H9 (cell line): ENCODE data around the gene ARMH3. TPM values are rescaled to one million over a fixed set of nuclear protein-coding genes. Genes with fewer than 3 reads are reported as not detected.
"Not testable (repeated sequence)": the region's sequence is repeated elsewhere in the genome, so short reads cannot be mapped to it uniquely, and the experiment has no call there.

Source experiments
- DNase-seq: peaks from one replicate; pipeline ENCODE4 v3.0.0-alpha.2; 2017
- H2AFZ ChIP-seq: one replicate; pipeline ENCODE4 v1.6.1; 2013; ENCODE audit warnings: mild to moderate bottlenecking, low read length, control low read depth, moderate library complexity
- H2AK5ac ChIP-seq: 2 replicates; pipeline ENCODE4 v1.6.1; 2013; ENCODE audit warnings: low read length, control low read depth, mixed read lengths; ENCODE audit not compliant: insufficient read length
- H2BK120ac ChIP-seq: one replicate; pipeline ENCODE4 v1.6.1; 2013; ENCODE audit warnings: low read depth, mild to moderate bottlenecking, low read length, control low read depth, inconsistent platforms; ENCODE audit not compliant: poor library complexity, severe bottlenecking
- H2BK12ac ChIP-seq: 2 replicates; pipeline ENCODE4 v1.6.1; 2013; ENCODE audit warnings: low read length, control low read depth, mixed read lengths, low read depth; ENCODE audit not compliant: insufficient read length
- H2BK15ac ChIP-seq: 2 replicates; pipeline ENCODE4 v1.6.1; 2013; ENCODE audit warnings: low read depth, low read length, control low read depth
- H2BK20ac ChIP-seq: one replicate; pipeline ENCODE4 v1.6.1; 2013; ENCODE audit warnings: low read depth, mild to moderate bottlenecking, low read length, control low read depth, inconsistent platforms; ENCODE audit not compliant: poor library complexity, severe bottlenecking
- H2BK5ac ChIP-seq: 2 replicates; pipeline ENCODE4 v1.6.1; 2013; ENCODE audit warnings: low read length, control low read depth, mixed read lengths; ENCODE audit not compliant: insufficient read length
- H3K14ac ChIP-seq: 2 replicates; pipeline ENCODE4 v1.6.1; 2013; ENCODE audit warnings: low read length, control low read depth; ENCODE audit not compliant: insufficient read depth
- H3K18ac ChIP-seq: 2 replicates; pipeline ENCODE4 v1.6.1; 2013; ENCODE audit warnings: low read depth, mild to moderate bottlenecking, mixed read lengths, low read length, control low read depth; ENCODE audit not compliant: insufficient read length
- H3K23ac ChIP-seq: 2 replicates; pipeline ENCODE4 v1.6.1; 2013; ENCODE audit warnings: low read length, control low read depth, mixed read lengths, low read depth; ENCODE audit not compliant: insufficient read length
- H3K23me2 ChIP-seq: 2 replicates; pipeline ENCODE4 v1.6.1; 2013; ENCODE audit warnings: low read depth, mild to moderate bottlenecking, mixed read lengths, low read length, control low read depth; ENCODE audit not compliant: insufficient read length, poor library complexity, severe bottlenecking
- H3K27ac ChIP-seq: 2 replicates; pipeline ENCODE4 v1.5.1; 2013; ENCODE audit warnings: low read length, control low read depth, mixed read lengths, low read depth; ENCODE audit not compliant: insufficient read length
- H3K27me3 ChIP-seq: 2 replicates; pipeline ENCODE4 v1.6.1; 2013; ENCODE audit warnings: low read length, control low read depth, inconsistent platforms; ENCODE audit not compliant: insufficient read depth
- H3K4ac ChIP-seq: 2 replicates; pipeline ENCODE4 v1.6.1; 2013; ENCODE audit warnings: low read depth, mild to moderate bottlenecking, control low read depth, inconsistent platforms, low read length, moderate library complexity
- H3K4me1 ChIP-seq: 2 replicates; pipeline ENCODE4 v1.6.1; 2013; ENCODE audit warnings: low read length, control low read depth, inconsistent platforms; ENCODE audit not compliant: insufficient read depth
- H3K4me2 ChIP-seq: 2 replicates; pipeline ENCODE4 v1.6.1; 2013; ENCODE audit warnings: low read length, control low read depth, mixed read lengths; ENCODE audit not compliant: insufficient read length, insufficient read depth
- H3K56ac ChIP-seq: 2 replicates; pipeline ENCODE4 v1.6.1; 2013; ENCODE audit warnings: low read depth, mild to moderate bottlenecking, mixed read lengths, low read length, control low read depth; ENCODE audit not compliant: insufficient read length
- H3K79me1 ChIP-seq: 2 replicates; pipeline ENCODE4 v1.6.1; 2013; ENCODE audit warnings: low read depth, mild to moderate bottlenecking, moderate library complexity, low read length, control low read depth, inconsistent platforms; ENCODE audit not compliant: insufficient read depth, poor library complexity, severe bottlenecking
- H3K79me2 ChIP-seq: 2 replicates; pipeline ENCODE4 v1.6.1; 2013; ENCODE audit warnings: low read length, control low read depth, inconsistent platforms; ENCODE audit not compliant: insufficient read depth
- H3K9ac ChIP-seq: 2 replicates; pipeline ENCODE4 v1.6.1; 2013; ENCODE audit warnings: low read length, control low read depth, mixed read lengths; ENCODE audit not compliant: insufficient read length; ENCODE audit errors: extremely low read depth
- H3K9me3 ChIP-seq: one replicate; pipeline ENCODE4 v1.6.1; 2013; ENCODE audit warnings: low read depth, low read length, inconsistent platforms; ENCODE audit not compliant: control insufficient read depth
- H3T11ph ChIP-seq: one replicate; pipeline ENCODE4 v1.6.1; 2013; ENCODE audit warnings: mild to moderate bottlenecking, low read length, control low read depth, inconsistent platforms
- H4K20me1 ChIP-seq: one replicate; pipeline ENCODE4 v1.6.1; 2013; ENCODE audit not compliant: control insufficient read depth, insufficient read length, insufficient read depth
- H4K5ac ChIP-seq: 2 replicates; pipeline ENCODE4 v1.6.1; 2013; ENCODE audit warnings: low read depth, mild to moderate bottlenecking, mixed read lengths, low read length, control low read depth; ENCODE audit not compliant: insufficient read length
- H4K8ac ChIP-seq: replicated peaks from 2 replicates; pipeline ENCODE4 v1.6.1; 2013; ENCODE audit warnings: low read length, control low read depth, mixed read lengths, low read depth; ENCODE audit not compliant: insufficient read length
- H4K91ac ChIP-seq: 2 replicates; pipeline ENCODE4 v1.6.1; 2013; ENCODE audit warnings: low read depth, mild to moderate bottlenecking, moderate library complexity, mixed read lengths, low read length, control low read depth; ENCODE audit not compliant: insufficient read length
- H3K27ac Mint-ChIP-seq, 3 experiments: 2 replicates in 2 of 3; 3 replicates in 1 of 3; pipeline ENCODE4 v1.8.0; 2020 to 2021; ENCODE audit warnings: mixed read lengths in 3 of 3, mild to moderate bottlenecking in 1 of 3, moderate library complexity in 1 of 3
- H3K27me3 Mint-ChIP-seq: 2 replicates; pipeline ENCODE4 v1.8.0; 2021; ENCODE audit warnings: low read depth, mild to moderate bottlenecking, moderate library complexity, mixed read lengths
- H3K36me3 Mint-ChIP-seq, 3 experiments: 2 replicates in 2 of 3; 3 replicates in 1 of 3; pipeline ENCODE4 v1.8.0; 2020 to 2021; ENCODE audit warnings: low read depth in 3 of 3, mixed read lengths in 3 of 3; ENCODE audit not compliant: insufficient read depth in 1 of 3
- H3K4me1 Mint-ChIP-seq, 2 experiments: 2 replicates each; pipeline ENCODE4 v1.8.0; 2020; ENCODE audit warnings: mixed read lengths in 2 of 2
- H3K4me3 Mint-ChIP-seq, 2 experiments: 2 replicates in 1 of 2; 3 replicates in 1 of 2; pipeline ENCODE4 v1.8.0; 2020 to 2021; ENCODE audit warnings: mild to moderate bottlenecking in 2 of 2, mixed read lengths in 2 of 2, moderate library complexity in 1 of 2
- H3K9me3 Mint-ChIP-seq, 2 experiments: 2 replicates in 1 of 2; 3 replicates in 1 of 2; pipeline ENCODE4 v1.8.0; 2020; ENCODE audit warnings: mild to moderate bottlenecking in 2 of 2, mixed read lengths in 2 of 2, moderate library complexity in 1 of 2
- CTCF ChIP-seq: fragments of 200-600 bp; sonication (generic); conservative IDR thresholded peaks from 3 replicates; pipeline ENCODE4 v1.8.0; 2021; ENCODE audit warnings: antibody characterized with exemption, mild to moderate bottlenecking
- WGBS: extraction: QIAGEN DNeasy Blood & Tissue Kit; methylation state at CpG from one replicate; pipeline ENCODE4 v1.1.7; 2013; ENCODE audit warnings: missing lambda C conversion rate, low lambda C conversion rate, mixed read lengths; ENCODE audit not compliant: insufficient read length; ENCODE audit errors: extremely low coverage; 5-methylcytosine and 5-hydroxymethylcytosine counted together
- total RNA-seq: library from RNA; stranded (reverse); gene quantifications from 2 replicates; pipeline ENCODE4 v1.2.1, GENCODE V29; 2021

Gene ARMH3
- total RNA-seq, 1 experiment from 2014 or later, result 20.4 TPM

- Histone ChIP-seq H3T11ph (no peak overlapping the region), H3K27ac (no peak overlapping the region), H3K4me2 (no peak overlapping the region), H2AFZ (no peak overlapping the region), H3K9me3 (no peaks in the 10 kb centered on the region), H4K20me1 (no peaks in the 10 kb centered on the region), H3K79me2 (no peaks in the 10 kb centered on the region), H2BK12ac (no peak overlapping the region), H3K18ac (no peak overlapping the region), H2BK20ac (no peak overlapping the region), H2AK5ac (no peak overlapping the region), H2BK15ac (no peak overlapping the region), H3K4ac (no peak overlapping the region), H3K27me3 (no peaks in the 10 kb centered on the region), H3K9ac (no peak overlapping the region), H3K79me1 (no peaks in the 10 kb centered on the region), H3K14ac (no peak overlapping the region), H3K23me2 (no peaks in the 10 kb centered on the region), H3K23ac (no peak overlapping the region), H2BK120ac (no peak overlapping the region), H4K5ac (no peak overlapping the region), H4K91ac (no peak overlapping the region), H3K4me1 (no peaks in the 10 kb centered on the region), H4K8ac (no peak overlapping the region), H2BK5ac (no peak overlapping the region), H3K56ac (no peak overlapping the region)
- H3K9me3 Mint-ChIP-seq, result no peaks in the 10 kb centered on the region
- DNase-seq, result no peak
- no peaks in the 10 kb centered on the region for H3K27me3 Mint-ChIP-seq
- H3K27ac Mint-ChIP-seq, result no peak overlapping the region
- no peak overlapping the region for H3K4me3 Mint-ChIP-seq
- no peak for TF ChIP-seq CTCF
- no peaks in the 10 kb centered on the region for H3K4me1 Mint-ChIP-seq
- no CpG with 5 or more reads among the region's 3 CpGs for WGBS
- H3K36me3 Mint-ChIP-seq, result peaks cover 10 to 57% (median 35%) of the 10 kb centered on the region in 3 experiments; a peak in 5 of 7 replicates
Observed at GRCh38 chr10:101986624-101986971, 69.4 kb downstream of the ARMH3 start.

GRCh38 chr10:101980677-101981076, 75.3 kb downstream of the ARMH3 start:
- H3K4me3 Mint-ChIP-seq, H2AFZ ChIP-seq, H3K4me1 Mint-ChIP-seq, H2AK5ac ChIP-seq, H4K20me1 ChIP-seq, H4K91ac ChIP-seq, H3K9me3 Mint-ChIP-seq, H3K23ac ChIP-seq, H4K5ac ChIP-seq, H2BK5ac ChIP-seq, H3T11ph ChIP-seq, H3K27me3 Mint-ChIP-seq, H3K79me2 ChIP-seq, H3K14ac ChIP-seq, H2BK120ac ChIP-seq, H4K8ac ChIP-seq, H3K9ac ChIP-seq, H3K79me1 ChIP-seq, H3K4me1 ChIP-seq, H3K27ac ChIP-seq, H3K18ac ChIP-seq, H3K9me3 ChIP-seq, H2BK15ac ChIP-seq, DNase-seq, H3K27ac Mint-ChIP-seq, H2BK12ac ChIP-seq, H3K23me2 ChIP-seq, H3K4me2 ChIP-seq, H3K4ac ChIP-seq, H3K27me3 ChIP-seq, H2BK20ac ChIP-seq, H3K56ac ChIP-seq: not testable (repeated sequence)
- H3K36me3 Mint-ChIP-seq, result peaks cover 0 to 12% (median 8%) of the 10 kb centered on the region in 3 experiments; a peak in 3 of 7 replicates
- no CpG with 5 or more reads among the region's 2 CpGs for WGBS
